Vein endothelial cell (primary cell): ENCODE measurements around the gene OR10V1. TPM values are rescaled to one million over a fixed set of nuclear protein-coding genes. Genes with fewer than 3 reads are reported as not detected.

Experiments used
- total RNA-seq: library from RNA; depleted of rRNA; stranded (reverse); fragments of >200 nt; gene quantifications from 2 replicates; pipeline ENCODE4 v1.2.3, GENCODE V29; 2012

The OR10V1 gene, protein sequence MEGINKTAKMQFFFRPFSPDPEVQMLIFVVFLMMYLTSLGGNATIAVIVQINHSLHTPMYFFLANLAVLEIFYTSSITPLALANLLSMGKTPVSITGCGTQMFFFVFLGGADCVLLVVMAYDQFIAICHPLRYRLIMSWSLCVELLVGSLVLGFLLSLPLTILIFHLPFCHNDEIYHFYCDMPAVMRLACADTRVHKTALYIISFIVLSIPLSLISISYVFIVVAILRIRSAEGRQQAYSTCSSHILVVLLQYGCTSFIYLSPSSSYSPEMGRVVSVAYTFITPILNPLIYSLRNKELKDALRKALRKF
- total RNA-seq = not detected in 2 replicates

DNA sequence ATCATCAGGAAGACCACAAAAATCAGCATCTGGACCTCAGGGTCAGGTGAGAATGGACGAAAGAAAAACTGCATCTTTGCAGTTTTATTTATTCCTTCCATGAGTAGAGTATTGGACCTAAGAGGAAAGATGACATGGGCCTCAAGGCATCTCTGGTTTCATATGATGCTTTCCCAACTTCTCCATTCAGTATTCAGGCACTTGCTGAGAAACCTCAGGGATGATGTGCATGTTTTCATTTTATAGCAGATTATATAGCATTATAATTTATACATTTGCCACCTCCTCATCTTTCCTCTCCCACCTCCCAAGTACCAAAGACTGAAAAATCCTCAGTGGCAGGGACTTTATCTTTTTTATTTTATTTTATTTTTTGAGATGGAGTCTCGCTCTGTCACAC lies at the start of gene OR10V1:
Gene OR10V1, minus strand, starts transcription at position 101 of the 400 bp plus-strand sequence. Its CDS starts 0 bp downstream, at position 101.

DNA sequence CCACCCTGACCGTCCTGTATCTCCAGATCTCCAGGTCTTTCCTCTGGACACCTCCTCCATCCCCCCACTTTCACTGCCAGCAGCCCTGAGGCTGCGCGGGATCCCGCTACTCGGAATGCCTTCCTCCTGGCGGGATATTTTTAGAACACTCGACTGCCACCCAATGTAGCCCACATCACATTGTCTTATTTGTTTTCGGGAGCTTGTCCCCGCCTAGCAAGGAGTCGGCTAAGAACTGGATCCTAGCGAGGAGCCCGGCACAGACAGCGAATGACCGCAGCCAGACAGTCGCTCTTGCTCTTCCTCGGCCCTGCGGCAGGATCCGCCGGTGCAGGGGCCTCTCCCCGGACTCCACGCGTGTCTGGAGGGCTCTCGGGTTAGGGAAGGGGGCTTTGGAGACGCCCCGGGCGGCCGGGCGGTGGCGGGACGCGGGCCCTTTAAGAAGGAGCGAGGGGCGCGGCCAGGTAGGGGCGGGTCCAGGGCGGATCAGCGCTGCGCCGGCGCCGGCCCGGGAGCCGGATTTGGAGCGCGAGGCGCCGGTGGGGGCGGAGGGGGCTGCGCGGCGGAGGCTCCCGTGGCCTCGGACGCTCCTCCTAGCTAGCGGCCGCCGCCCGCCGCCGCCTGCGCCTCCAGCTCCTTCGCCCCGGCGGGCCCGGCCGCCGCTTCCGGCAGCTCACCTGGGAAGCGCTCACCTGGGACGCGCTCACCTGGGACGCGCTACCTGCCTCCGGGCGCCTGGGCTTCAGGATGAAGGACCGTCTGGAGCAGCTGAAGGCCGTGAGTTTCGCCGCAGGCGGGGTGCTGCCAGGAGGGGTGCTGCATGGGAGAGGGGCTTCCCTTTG lies 41.4 kb upstream of the OR10V1 start, which contains the start of gene STX3:
Gene STX3, plus strand, starts transcription at position 518 of the 842 bp plus-strand sequence. Its CDS starts 230 bp downstream, at position 748.

DNA sequence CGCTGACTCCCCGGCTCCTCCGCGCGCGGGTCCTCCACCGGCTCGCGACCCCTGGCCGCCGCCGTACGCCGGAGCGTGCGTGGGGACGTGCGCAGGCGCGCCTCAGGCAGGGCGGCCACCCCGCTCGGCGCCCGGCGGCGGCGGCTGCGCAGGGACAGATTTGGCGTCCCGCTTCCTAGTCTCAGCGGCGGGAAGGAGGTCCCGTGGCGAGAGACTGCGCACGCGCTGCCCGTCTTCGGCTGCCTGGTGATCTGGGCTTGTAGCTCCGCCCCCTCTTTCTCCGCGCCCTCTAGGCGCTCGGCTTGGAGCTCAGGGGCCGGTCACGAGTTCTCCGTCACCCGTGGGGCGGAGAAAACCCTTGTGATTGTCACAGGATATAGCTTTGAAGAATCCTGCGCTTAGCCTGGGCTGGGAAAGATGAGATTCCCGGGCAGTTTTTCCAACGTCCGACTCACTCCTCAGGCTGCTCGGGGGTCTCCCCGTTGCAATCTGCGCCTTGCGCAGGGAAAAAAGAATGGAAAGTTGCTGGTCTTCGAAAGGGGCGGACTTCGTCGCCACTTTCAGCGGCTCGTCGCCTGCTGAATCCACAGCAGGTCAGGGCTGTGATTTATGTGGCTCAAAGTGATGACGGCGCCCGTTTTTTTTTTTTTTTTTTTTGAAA lies 44.6 kb downstream of the OR10V1 start, which contains the start of gene PATL1:
Gene PATL1, minus strand, starts transcription at position 88 of the 661 bp plus-strand sequence. CDS start 142 bp downstream, outside the sequence.

Other genes starting within 250 kb of the OR10V1 start
- gene OR4D10, start 240.5 kb downstream of the OR10V1 start, total RNA-seq = not detected in 2 replicates
- not detected in 2 replicates for gene OR4D11, start 210.3 kb downstream of the OR10V1 start, total RNA-seq
- not detected in 2 replicates for gene OR4D9, start 202.3 kb downstream of the OR10V1 start, total RNA-seq
- gene OSBP, start 98.1 kb downstream of the OR10V1 start, total RNA-seq = 36.3 and 36.9 TPM in 2 replicates
- 16.0 and 19.9 TPM in 2 replicates for gene PATL1, start 44.8 kb downstream of the OR10V1 start, total RNA-seq
- gene STX3, start 41.5 kb upstream of the OR10V1 start, total RNA-seq = 76.5 and 76.8 TPM in 2 replicates
- 32.3 and 35.6 TPM in 2 replicates for gene MRPL16, start 96.9 kb upstream of the OR10V1 start, total RNA-seq
- gene CBLIF, start 131.7 kb upstream of the OR10V1 start, total RNA-seq = not detected in 2 replicates
- gene TCN1, start 152.6 kb upstream of the OR10V1 start, total RNA-seq = 0.10 TPM in 1 of 2 replicates, not detected in the other
- gene OOSP3, start 164.9 kb upstream of the OR10V1 start, total RNA-seq = not detected in 2 replicates
- not detected in 2 replicates for gene OOSP1, start 224.6 kb upstream of the OR10V1 start, total RNA-seq